Stimulated activated naive CD4-positive, alpha-beta T cell (primary cell): ENCODE data around the gene HMX1.

Experiments
- DNase-seq, 6 experiments: peaks; one replicate each; lab custom pipeline; 2025; lab: John Stamatoyannopoulos, UW

The HMX1 gene

GRCh38 chr4:8838961-8839431 lies 32.6 kb downstream of the HMX1 start:
- DNase-seq: no peak

GRCh38 chr4:8838296-8838960 lies 33.2 kb downstream of the HMX1 start:
- no peak for DNase-seq

GRCh38 chr4:8837181-8837841 lies 34.3 kb downstream of the HMX1 start:
- no peak for DNase-seq

- no peak for DNase-seq
Observed at GRCh38 chr4:8836664-8837171, 34.9 kb downstream of the HMX1 start.

GRCh38 chr4:8835521-8836365 lies 35.9 kb downstream of the HMX1 start:
- DNase-seq: no peak

GRCh38 chr4:8834681-8835220 lies 36.9 kb downstream of the HMX1 start:
- no peak for DNase-seq

GRCh38 chr4:8832113-8832915 lies 39.3 kb downstream of the HMX1 start:
- no peak for DNase-seq

GRCh38 chr4:8831221-8832112 lies 40.2 kb downstream of the HMX1 start:
- no peak for DNase-seq

- DNase-seq: no peak
Observed at GRCh38 chr4:8830611-8831200, 40.9 kb downstream of the HMX1 start.

- DNase-seq: no peak
Observed at GRCh38 chr4:8830056-8830455, 41.6 kb downstream of the HMX1 start.

- DNase-seq: no peak
Observed at GRCh38 chr4:8829584-8829983, 42.1 kb downstream of the HMX1 start.

- DNase-seq: no peak
Observed at GRCh38 chr4:8828869-8829268, 42.8 kb downstream of the HMX1 start.

- no peak for DNase-seq
Observed at GRCh38 chr4:8821151-8821950, 50.3 kb downstream of the HMX1 start.

- DNase-seq: no peak
Observed at GRCh38 chr4:8820178-8821102, 51.2 kb downstream of the HMX1 start.

- DNase-seq: no peak
Observed at GRCh38 chr4:8819473-8820177, 52.0 kb downstream of the HMX1 start.

- DNase-seq: no peak
Observed at GRCh38 chr4:8819019-8819418, 52.6 kb downstream of the HMX1 start.
